ENCODE results near the gene PCCA. TPM values are rescaled to one million over a fixed set of nuclear protein-coding genes. Genes with fewer than 3 reads are reported as not detected.

The PCCA gene
- total and polyA plus RNA-seq, 2 donors (not counting 3 experiments of a cell fraction or from before 2014, with no cell fraction given), result 5.7 to 20.2 TPM

DNA sequence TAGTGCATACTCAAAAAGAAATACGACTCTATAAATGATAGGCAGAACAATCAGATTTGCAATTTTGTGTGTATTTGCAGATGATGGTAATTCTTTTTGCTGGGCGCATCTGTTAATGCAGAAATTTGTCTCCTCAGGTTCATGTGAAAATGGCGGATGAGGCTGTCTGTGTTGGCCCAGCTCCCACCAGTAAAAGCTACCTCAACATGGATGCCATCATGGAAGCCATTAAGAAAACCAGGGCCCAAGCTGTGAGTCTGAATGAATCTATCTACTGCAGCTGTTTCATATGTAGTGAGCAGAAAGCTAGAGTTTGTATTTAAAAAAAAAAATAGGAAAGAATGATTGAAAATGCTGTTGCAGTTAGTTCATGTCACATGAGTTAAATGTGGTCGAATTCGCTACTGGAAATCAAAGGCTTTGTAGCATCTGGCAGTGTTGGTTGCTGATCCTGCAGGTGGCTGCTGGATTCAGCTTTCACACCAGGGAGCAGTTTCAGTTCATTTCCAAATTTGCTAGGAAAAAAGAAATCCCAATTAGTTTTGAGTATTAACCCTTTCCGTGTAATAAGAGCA lies 66.0 kb downstream of the PCCA start:
- DNase-seq (ENCODE audit: low read depth, low spot score), result no peak
- Histone ChIP-seq H3K9ac (replicated peaks; ENCODE audit: extremely low read depth, insufficient read depth, low read length) (no peak overlapping the region), H3K9me3 (replicated peaks; ENCODE audit: control insufficient read depth, insufficient read depth, low read length) (no peaks in the 10 kb centered on the region), H2AFZ (ENCODE audit: low read depth, low read length) (no peak overlapping the region), H3K27ac (ENCODE audit: insufficient read depth, low read depth, low read length) (no peak overlapping the region), H3K9me1 (replicated peaks; ENCODE audit: control insufficient read depth, extremely low read depth, insufficient read depth, low read length) (no peaks in the 10 kb centered on the region), H3K4me2 (ENCODE audit: insufficient read depth, low read length) (no peak overlapping the region), H3K27me3 (ENCODE audit: control insufficient read depth in 2 of 2, insufficient read depth in 2 of 2, low read length in 2 of 2) (no peaks in the 10 kb centered on the region), H3K4me1 (ENCODE audit: control insufficient read depth, extremely low read depth, insufficient read depth, low read length) (no peaks in the 10 kb centered on the region), H3K36me3 (ENCODE audit: control insufficient read depth in 2 of 2, extremely low read depth in 1 of 2, insufficient read depth in 2 of 2, low read length in 2 of 2) (no peaks in the 10 kb centered on the region), H3K79me2 (ENCODE audit: control insufficient read depth, insufficient read depth, low read length) (no peaks in the 10 kb centered on the region), H4K20me1 (replicated peaks; ENCODE audit: control insufficient read depth, extremely low read depth, insufficient read depth, low read length) (no peaks in the 10 kb centered on the region), H3K4me3 (replicated peaks in 1 of 3; ENCODE audit: insufficient read depth in 1 of 3, low read depth in 1 of 3, low read length in 3 of 3) (no peak overlapping the region)
- POLR2A ChIA-PET, result no interaction called here
- dilution Hi-C loops (cut with MboI; ENCODE audit: extremely low pct_ligation_motif_present, low sequenced_read_pairs) (no loop called here), intact Hi-C loops (cut with micrococcal nuclease) (no loop called here)
- no TSS peak for BruUV-seq (replicated peaks)
- no peak for FAIRE-seq
- CTCF ChIA-PET, result no interaction called here
- TF ChIP-seq MYC (IDR thresholded peaks at IDR 0.05; ENCODE audit: low read depth, low read length) (no peak), JUN (IDR thresholded peaks at IDR 0.05; ENCODE audit: borderline replicate concordance, insufficient read depth, insufficient read length, low read depth) (no peak), POLR2A (IDR thresholded peaks at IDR 0.05; ENCODE audit: low read depth, low read length) (no peak), EZH2 (IDR thresholded peaks at IDR 0.05; ENCODE audit: borderline replicate concordance, low read depth, low read length, severe bottlenecking) (no peak), CTCF (IDR thresholded peaks at IDR 0.05; ENCODE audit: extremely low read depth in 1 of 2, insufficient read depth in 1 of 2, low read depth in 1 of 2, low read length in 2 of 2) (no peak)

DNA sequence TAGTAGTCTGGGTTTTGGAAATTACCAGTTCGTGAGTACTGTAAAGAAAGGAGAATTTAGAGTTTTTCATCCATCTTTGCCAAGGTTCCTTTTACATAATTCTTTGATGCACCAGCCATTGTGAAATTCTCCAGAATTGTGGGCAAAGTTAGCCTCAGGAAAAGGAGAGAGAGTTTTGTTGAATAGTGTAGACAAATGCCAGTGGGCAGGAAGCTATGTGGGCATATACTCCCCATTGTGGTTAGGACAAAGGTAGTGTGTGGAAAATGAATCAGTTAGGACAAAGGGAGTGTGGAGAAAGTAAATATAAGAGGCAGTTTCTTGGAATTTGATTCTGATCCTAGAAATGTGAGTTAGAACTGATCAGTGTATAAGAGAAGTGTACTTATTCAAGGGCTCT lies 67.9 kb downstream of the PCCA start:
- ChIA-PET CTCF (no interaction called here), POLR2A (no interaction called here)
- Histone ChIP-seq H3K36me3 (ENCODE audit: control insufficient read depth in 2 of 2, extremely low read depth in 1 of 2, insufficient read depth in 2 of 2, low read length in 2 of 2) (no peaks in the 10 kb centered on the region), H3K9me1 (replicated peaks; ENCODE audit: control insufficient read depth, extremely low read depth, insufficient read depth, low read length) (no peaks in the 10 kb centered on the region), H3K4me1 (ENCODE audit: control insufficient read depth, extremely low read depth, insufficient read depth, low read length) (no peaks in the 10 kb centered on the region), H3K27ac (ENCODE audit: insufficient read depth, low read depth, low read length) (no peak overlapping the region), H3K27me3 (ENCODE audit: control insufficient read depth in 2 of 2, insufficient read depth in 2 of 2, low read length in 2 of 2) (no peaks in the 10 kb centered on the region), H3K79me2 (ENCODE audit: control insufficient read depth, insufficient read depth, low read length) (no peaks in the 10 kb centered on the region), H3K9ac (replicated peaks; ENCODE audit: extremely low read depth, insufficient read depth, low read length) (no peak overlapping the region), H3K4me3 (replicated peaks in 1 of 3; ENCODE audit: insufficient read depth in 1 of 3, low read depth in 1 of 3, low read length in 3 of 3) (no peak overlapping the region), H3K4me2 (ENCODE audit: insufficient read depth, low read length) (no peak overlapping the region), H3K9me3 (replicated peaks; ENCODE audit: control insufficient read depth, insufficient read depth, low read length) (no peaks in the 10 kb centered on the region), H2AFZ (ENCODE audit: low read depth, low read length) (no peak overlapping the region), H4K20me1 (replicated peaks; ENCODE audit: control insufficient read depth, extremely low read depth, insufficient read depth, low read length) (no peaks in the 10 kb centered on the region)
- BruUV-seq (replicated peaks), result no TSS peak
- DNase-seq (ENCODE audit: low read depth, low spot score), result peak; percentile 3
- no peak for TF ChIP-seq EZH2 (IDR thresholded peaks at IDR 0.05; ENCODE audit: borderline replicate concordance, low read depth, low read length, severe bottlenecking)
- TF ChIP-seq CTCF (IDR thresholded peaks at IDR 0.05; ENCODE audit: extremely low read depth in 1 of 2, insufficient read depth in 1 of 2, low read depth in 1 of 2, low read length in 2 of 2), result no peak
- TF ChIP-seq JUN (IDR thresholded peaks at IDR 0.05; ENCODE audit: borderline replicate concordance, insufficient read depth, insufficient read length, low read depth), result no peak
- TF ChIP-seq POLR2A (IDR thresholded peaks at IDR 0.05; ENCODE audit: low read depth, low read length), result no peak
- no peak for TF ChIP-seq POLR2AphosphoS5 (IDR thresholded peaks at IDR 0.05; ENCODE audit: insufficient read depth, low read depth, low read length)
- TF ChIP-seq, protein P1, sequence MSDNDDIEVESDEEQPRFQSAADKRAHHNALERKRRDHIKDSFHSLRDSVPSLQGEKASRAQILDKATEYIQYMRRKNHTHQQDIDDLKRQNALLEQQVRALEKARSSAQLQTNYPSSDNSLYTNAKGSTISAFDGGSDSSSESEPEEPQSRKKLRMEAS (IDR thresholded peaks at IDR 0.05; ENCODE audit: insufficient read depth, insufficient read length), result no peak
- no peak for TF ChIP-seq GATA2 (IDR thresholded peaks at IDR 0.05; ENCODE audit: insufficient read depth, insufficient read length, low read depth, low read length)
- no peak for TF ChIP-seq MYC (IDR thresholded peaks at IDR 0.05; ENCODE audit: low read depth, low read length)
- no peak for TF ChIP-seq FOS (IDR thresholded peaks at IDR 0.05; ENCODE audit: borderline replicate concordance, insufficient read depth, low read length)
- dilution Hi-C loops (cut with MboI; ENCODE audit: extremely low pct_ligation_motif_present, low sequenced_read_pairs) (no loop called here), intact Hi-C loops (cut with micrococcal nuclease) (no loop called here)
- no peak for FAIRE-seq
